ENCODE data around the gene ID4.

Gene ID4

DNA sequence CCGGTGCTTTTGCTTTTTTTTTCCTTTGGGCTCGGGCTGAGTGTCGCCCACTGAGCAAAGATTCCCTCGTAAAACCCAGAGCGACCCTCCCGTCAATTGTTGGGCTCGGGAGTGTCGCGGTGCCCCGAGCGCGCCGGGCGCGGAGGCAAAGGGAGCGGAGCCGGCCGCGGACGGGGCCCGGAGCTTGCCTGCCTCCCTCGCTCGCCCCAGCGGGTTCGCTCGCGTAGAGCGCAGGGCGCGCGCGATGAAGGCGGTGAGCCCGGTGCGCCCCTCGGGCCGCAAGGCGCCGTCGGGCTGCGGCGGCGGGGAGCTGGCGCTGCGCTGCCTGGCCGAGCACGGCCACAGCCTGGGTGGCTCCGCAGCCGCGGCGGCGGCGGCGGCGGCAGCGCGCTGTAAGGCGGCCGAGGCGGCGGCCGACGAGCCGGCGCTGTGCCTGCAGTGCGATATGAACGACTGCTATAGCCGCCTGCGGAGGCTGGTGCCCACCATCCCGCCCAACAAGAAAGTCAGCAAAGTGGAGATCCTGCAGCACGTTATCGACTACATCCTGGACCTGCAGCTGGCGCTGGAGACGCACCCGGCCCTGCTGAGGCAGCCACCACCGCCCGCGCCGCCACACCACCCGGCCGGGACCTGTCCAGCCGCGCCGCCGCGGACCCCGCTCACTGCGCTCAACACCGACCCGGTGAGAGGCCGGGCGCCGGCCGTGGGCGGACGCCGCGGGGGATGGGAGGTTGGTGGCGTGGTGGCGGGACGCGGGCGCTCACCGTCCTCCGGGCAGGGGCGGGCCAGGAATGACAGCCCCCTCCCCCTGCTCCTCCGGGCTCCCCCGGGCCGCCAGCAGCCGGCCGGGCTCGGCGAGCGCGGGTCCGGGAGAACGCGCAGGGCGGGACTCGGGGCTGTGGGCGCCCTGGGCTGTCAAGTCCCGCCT is 606 bp downstream of the ID4 start:
- Histone ChIP-seq H3K36me3 (ENCODE audit: insufficient read depth, low read length) (peaks cover 21% of the 10 kb centered on the region), H3K9me3 (ENCODE audit: low read depth, low read length) (no peaks in the 10 kb centered on the region), H3K4me3 (peak overlapping the region; percentile 83), H3K9ac (ENCODE audit: insufficient read length) (peak overlapping the region; percentile 89), H3K27ac (peak overlapping the region; percentile 69; the same call in 1 of the 2 replicates)
- no peak for TF ChIP-seq FOXP2 (optimal IDR thresholded peaks at IDR 0.05; ENCODE audit: control extremely low read depth, extremely low read length, insufficient read depth)
- no peak for TF ChIP-seq EZH2 (IDR thresholded peaks at IDR 0.05)
- no peak; the same call in 1 of the 2 replicates for TF ChIP-seq POLR2AphosphoS5 (IDR thresholded peaks at IDR 0.05; ENCODE audit: borderline replicate concordance, low read depth, low read length)
- no peak for DNase-seq (ENCODE audit: low read depth, low spot score)

DNA sequence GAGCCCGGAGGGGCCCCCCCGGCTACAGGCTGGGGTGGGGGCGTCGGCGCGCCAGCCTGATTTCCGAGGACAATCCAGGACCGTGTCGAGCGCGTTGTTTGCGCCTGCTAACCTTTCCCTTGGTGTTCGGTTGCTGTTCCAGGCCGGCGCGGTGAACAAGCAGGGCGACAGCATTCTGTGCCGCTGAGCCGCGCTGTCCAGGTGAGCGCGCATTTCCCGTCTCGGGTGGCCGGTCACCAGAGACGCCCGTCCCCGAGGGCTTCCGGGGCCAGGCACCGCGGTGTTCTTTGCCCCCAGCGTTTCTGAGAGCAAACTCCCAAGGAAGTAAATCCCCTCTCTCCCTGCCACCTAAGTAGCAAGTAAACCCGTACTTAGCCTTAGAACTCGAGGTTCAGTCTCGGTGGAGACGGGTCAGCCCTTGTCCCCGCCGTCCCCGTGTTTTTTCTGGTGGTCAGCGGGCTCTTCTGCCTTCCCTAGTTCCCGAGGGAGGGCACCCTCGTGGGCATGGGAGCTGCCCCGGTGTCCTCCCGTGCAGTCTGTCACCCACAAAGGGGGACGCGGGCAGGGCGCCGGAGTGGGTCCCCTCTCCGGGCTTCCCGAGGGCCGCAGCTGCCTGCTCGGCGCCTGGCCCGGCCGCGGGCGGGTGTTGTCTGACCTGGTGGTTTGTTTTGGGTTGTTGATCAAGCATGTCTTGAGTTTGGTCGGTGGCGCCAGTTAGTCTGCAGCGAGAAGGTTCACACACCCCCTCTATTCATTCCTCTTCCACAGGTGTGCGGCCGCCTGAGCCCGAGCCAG is 1.5 kb downstream of the ID4 start:
- Histone ChIP-seq H3K27ac (no peak overlapping the region), H3K36me3 (ENCODE audit: insufficient read depth, low read length) (peaks cover 21% of the 10 kb centered on the region), H3K4me3 (peak overlapping the region; percentile 83), H3K9me3 (ENCODE audit: low read depth, low read length) (no peaks in the 10 kb centered on the region), H3K9ac (ENCODE audit: insufficient read length) (peak overlapping the region; percentile 89)
- DNase-seq (ENCODE audit: low read depth, low spot score), result no peak
- TF ChIP-seq FOXP2 (optimal IDR thresholded peaks at IDR 0.05; ENCODE audit: control extremely low read depth, extremely low read length, insufficient read depth) (no peak), POLR2AphosphoS5 (IDR thresholded peaks at IDR 0.05; ENCODE audit: borderline replicate concordance, low read depth, low read length) (no peak; the same call in 1 of the 2 replicates), EZH2 (IDR thresholded peaks at IDR 0.05) (no peak)

DNA sequence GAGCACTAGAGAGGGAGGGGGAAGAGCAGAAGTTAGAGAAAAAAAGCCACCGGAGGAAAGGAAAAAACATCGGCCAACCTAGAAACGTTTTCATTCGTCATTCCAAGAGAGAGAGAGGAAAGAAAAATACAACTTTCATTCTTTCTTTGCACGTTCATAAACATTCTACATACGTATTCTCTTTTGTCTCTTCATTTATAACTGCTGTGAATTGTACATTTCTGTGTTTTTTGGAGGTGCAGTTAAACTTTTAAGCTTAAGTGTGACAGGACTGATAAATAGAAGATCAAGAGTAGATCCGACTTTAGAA is 2.0 kb downstream of the ID4 start:
- peak overlapping the region; percentile 89 for H3K9ac ChIP-seq (ENCODE audit: insufficient read length)
- peak overlapping the region; percentile 83 for H3K4me3 ChIP-seq
- no peaks in the 10 kb centered on the region for H3K9me3 ChIP-seq (ENCODE audit: low read depth, low read length)
- peaks cover 21% of the 10 kb centered on the region for H3K36me3 ChIP-seq (ENCODE audit: insufficient read depth, low read length)
- no peak for DNase-seq (ENCODE audit: low read depth, low spot score)
- no peak overlapping the region for H3K27ac ChIP-seq
- TF ChIP-seq POLR2AphosphoS5 (IDR thresholded peaks at IDR 0.05; ENCODE audit: borderline replicate concordance, low read depth, low read length) (no peak), EZH2 (IDR thresholded peaks at IDR 0.05) (no peak), FOXP2 (optimal IDR thresholded peaks at IDR 0.05; ENCODE audit: control extremely low read depth, extremely low read length, insufficient read depth) (no peak)

DNA sequence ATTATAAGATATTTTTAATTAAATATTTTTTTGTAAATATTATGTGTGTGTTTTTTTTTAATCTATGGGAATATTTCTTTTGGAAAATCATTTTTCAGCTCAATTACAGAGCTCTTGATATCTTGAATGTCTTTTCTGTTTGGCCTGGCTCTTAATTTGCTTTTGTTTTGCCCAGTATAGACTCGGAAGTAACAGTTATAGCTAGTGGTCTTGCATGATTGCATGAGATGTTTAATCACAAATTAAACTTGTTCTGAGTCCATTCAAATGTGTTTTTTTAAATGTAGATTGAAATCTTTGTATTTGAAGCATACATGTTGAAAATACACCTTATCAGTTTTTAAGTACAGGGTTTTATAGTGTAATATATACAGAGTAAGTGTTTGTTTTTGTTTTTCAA is 2.6 kb downstream of the ID4 start:
- no peak for DNase-seq (ENCODE audit: low read depth, low spot score)
- Histone ChIP-seq H3K27ac (no peak overlapping the region), H3K9me3 (ENCODE audit: low read depth, low read length) (no peaks in the 10 kb centered on the region), H3K4me3 (peak overlapping the region; percentile 83), H3K9ac (ENCODE audit: insufficient read length) (peak overlapping the region; percentile 46), H3K36me3 (ENCODE audit: insufficient read depth, low read length) (peaks cover 21% of the 10 kb centered on the region)
- no peak for TF ChIP-seq FOXP2 (optimal IDR thresholded peaks at IDR 0.05; ENCODE audit: control extremely low read depth, extremely low read length, insufficient read depth)
- no peak for TF ChIP-seq EZH2 (IDR thresholded peaks at IDR 0.05)
- no peak for TF ChIP-seq POLR2AphosphoS5 (IDR thresholded peaks at IDR 0.05; ENCODE audit: borderline replicate concordance, low read depth, low read length)

DNA sequence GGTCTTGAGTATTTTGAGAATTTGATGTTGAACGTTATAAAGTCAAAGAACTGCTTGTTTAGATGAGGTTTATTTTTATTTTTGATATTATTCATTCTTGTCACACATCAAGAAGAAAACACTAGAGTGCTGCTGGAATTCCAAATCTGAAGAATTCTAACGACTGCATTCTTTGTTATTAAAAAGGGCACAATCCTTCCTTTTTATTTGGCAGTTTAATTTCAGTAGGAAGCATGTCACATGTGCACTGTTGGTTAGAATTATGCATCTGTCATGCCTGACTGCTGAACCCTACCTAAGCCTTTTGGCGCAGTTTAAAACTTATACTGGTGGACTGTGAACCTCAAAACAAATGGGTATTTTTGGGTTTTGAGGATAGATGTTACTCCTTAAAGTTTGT is 4.0 kb downstream of the ID4 start:
- peak overlapping the region; percentile 46 for H3K9ac ChIP-seq (ENCODE audit: insufficient read length)
- H3K36me3 ChIP-seq (ENCODE audit: insufficient read depth, low read length), result peaks cover 21% of the 10 kb centered on the region
- H3K9me3 ChIP-seq (ENCODE audit: low read depth, low read length), result no peaks in the 10 kb centered on the region
- TF ChIP-seq POLR2AphosphoS5 (IDR thresholded peaks at IDR 0.05; ENCODE audit: borderline replicate concordance, low read depth, low read length), result no peak; the same call in 1 of the 2 replicates
- TF ChIP-seq EZH2 (IDR thresholded peaks at IDR 0.05), result no peak
- TF ChIP-seq FOXP2 (optimal IDR thresholded peaks at IDR 0.05; ENCODE audit: control extremely low read depth, extremely low read length, insufficient read depth), result no peak
- peak overlapping the region; percentile 83 for H3K4me3 ChIP-seq
- no peak for DNase-seq (ENCODE audit: low read depth, low spot score)
- peak overlapping the region; percentile 7; the same call in 1 of the 2 replicates for H3K27ac ChIP-seq

DNA sequence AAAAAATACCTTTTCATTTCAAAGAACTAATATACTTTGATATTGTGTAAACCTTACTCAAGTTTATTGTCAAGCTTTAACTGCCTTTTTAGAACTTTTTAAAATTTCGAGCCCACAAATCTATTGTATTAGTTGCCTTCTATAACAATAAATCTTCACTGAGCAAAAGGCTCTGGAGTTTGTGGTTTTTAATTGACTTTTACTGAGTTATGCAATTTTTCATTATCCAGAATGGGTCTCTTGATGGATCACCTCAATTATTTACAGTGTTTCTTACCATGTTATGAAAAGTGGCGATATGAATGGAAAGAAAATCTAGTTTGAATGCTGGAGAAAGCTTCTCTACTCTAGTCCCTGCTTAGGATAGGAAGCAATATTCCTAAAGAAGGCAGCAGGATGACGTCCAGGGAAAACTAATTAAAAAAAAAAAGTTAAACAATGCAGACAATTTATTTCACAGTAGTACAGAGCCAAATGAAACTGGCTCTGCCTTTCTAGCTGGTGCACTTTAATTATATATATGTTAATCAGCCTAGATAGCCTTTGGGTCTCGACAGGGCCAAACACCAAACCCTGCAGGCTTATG is 5.0 kb downstream of the ID4 start:
- Histone ChIP-seq H3K36me3 (ENCODE audit: insufficient read depth, low read length) (peaks cover 21% of the 10 kb centered on the region), H3K9me3 (ENCODE audit: low read depth, low read length) (no peaks in the 10 kb centered on the region), H3K27ac (no peak overlapping the region), H3K4me3 (peak overlapping the region; percentile 83), H3K9ac (ENCODE audit: insufficient read length) (no peak overlapping the region)
- no peak for DNase-seq (ENCODE audit: low read depth, low spot score)
- TF ChIP-seq FOXP2 (optimal IDR thresholded peaks at IDR 0.05; ENCODE audit: control extremely low read depth, extremely low read length, insufficient read depth), result no peak
- peak; percentile 43; the same call in 1 of the 2 replicates for TF ChIP-seq POLR2AphosphoS5 (IDR thresholded peaks at IDR 0.05; ENCODE audit: borderline replicate concordance, low read depth, low read length)

DNA sequence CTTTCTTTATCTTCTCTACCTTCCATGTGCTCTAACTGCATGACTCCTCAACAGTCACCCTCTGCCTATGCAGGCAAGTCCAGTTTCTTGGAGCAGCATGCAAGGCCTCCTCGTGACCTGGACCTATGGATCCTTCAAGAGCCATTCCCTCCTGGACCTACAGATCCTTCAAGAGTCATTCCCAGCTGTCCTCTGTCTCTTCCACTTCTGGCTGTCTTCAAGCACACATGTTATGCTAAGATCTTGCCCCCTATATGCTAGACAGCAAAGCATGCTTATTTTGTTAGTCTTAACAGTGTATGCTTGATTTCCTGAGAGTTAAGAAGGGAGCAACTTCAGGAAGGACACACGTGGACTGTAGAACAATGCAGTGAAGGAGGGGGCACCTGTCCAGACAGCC is 7.5 kb downstream of the ID4 start:
- no peak for TF ChIP-seq EZH2 (IDR thresholded peaks at IDR 0.05)
- TF ChIP-seq FOXP2 (optimal IDR thresholded peaks at IDR 0.05; ENCODE audit: control extremely low read depth, extremely low read length, insufficient read depth), result no peak
- no peak for TF ChIP-seq POLR2AphosphoS5 (IDR thresholded peaks at IDR 0.05; ENCODE audit: borderline replicate concordance, low read depth, low read length)
- Histone ChIP-seq H3K27ac (no peak overlapping the region), H3K36me3 (ENCODE audit: insufficient read depth, low read length) (peaks cover 13% of the 10 kb centered on the region), H3K9ac (ENCODE audit: insufficient read length) (no peak overlapping the region), H3K4me3 (no peak overlapping the region), H3K9me3 (ENCODE audit: low read depth, low read length) (no peaks in the 10 kb centered on the region)
- no peak for DNase-seq (ENCODE audit: low read depth, low spot score)
